Measurements from ENCODE around the gene SHCBP1L.

- TF ChIP-seq RAD21 (conservative IDR thresholded peaks at IDR 0.05) (no peak), CTCF (IDR thresholded peaks at IDR 0.05; ENCODE audit: poor library complexity, severe bottlenecking) (no peak)
Observed at GRCh38 chr1:182913401-182913800, 39.6 kb downstream of the SHCBP1L start.

Data from neural cell (in vitro differentiated cells).